Heart left ventricle (tissue), 16 donors: ENCODE measurements around the gene TPI1. TPM values are rescaled to one million over a fixed set of nuclear protein-coding genes. Genes with fewer than 3 reads are reported as not detected.

ENCODE experiments used
- ATAC-seq, 4 donors: fragments of 200-7000 bp; cut with Tn5 transposase; one replicate each; pipeline ENCODE4 v1.9.1; 2020 to 2022; ENCODE audit warnings: moderate library complexity in 4 of 4, mild to moderate bottlenecking in 3 of 4, moderate number of reproducible peaks in 1 of 4
- DNase-seq, 5 donors: peaks; one replicate each; pipeline ENCODE4 v3.0.0-alpha.2; 2020
- H3K27ac ChIP-seq, 12 donors: fragments of 200-600 bp; sonication (generic) in 4 of 12; one replicate each; pipeline versions ENCODE4 v1.5.0 to v1.8.0; 2016 to 2022; ENCODE audit warnings: mild to moderate bottlenecking in 2 of 12
- H3K27me3 ChIP-seq, 9 donors: fragments of 200-600 bp; sonication (generic) in 2 of 9; one replicate each; pipeline versions ENCODE4 v1.5.1 to v1.8.0; 2016 to 2022; ENCODE audit warnings: mild to moderate bottlenecking in 3 of 9
- H3K36me3 ChIP-seq, 9 donors: fragments of 200-600 bp; sonication (generic) in 2 of 9; one replicate each; pipeline versions ENCODE4 v1.5.0 to v1.8.0; 2018 to 2022; ENCODE audit warnings: mild to moderate bottlenecking in 2 of 9
- H3K4me1 ChIP-seq, 12 donors: fragments of 200-600 bp; sonication (generic) in 4 of 12; one replicate each; pipeline versions ENCODE4 v1.5.0 to v1.8.0; 2016 to 2022; ENCODE audit warnings: mild to moderate bottlenecking in 3 of 12
- H3K4me3 ChIP-seq, 12 donors: fragments of 200-600 bp; sonication (generic) in 4 of 12; one replicate each; pipeline versions ENCODE4 v1.5.0 to v1.8.0; 2017 to 2022; ENCODE audit warnings: mild to moderate bottlenecking in 9 of 12, moderate library complexity in 4 of 12
- H3K9me3 ChIP-seq, 12 donors: fragments of 200-600 bp; sonication (generic) in 4 of 12; one replicate each; pipeline versions ENCODE4 v1.5.0 to v1.8.0; 2016 to 2022; ENCODE audit warnings: mild to moderate bottlenecking in 1 of 12
- POLR2A ChIP-seq, 2 donors: fragments of 450-650 bp; IDR thresholded peaks; one replicate each; pipeline ENCODE4 v1.6.1; 2017; ENCODE audit warnings: antibody characterized with exemption in 2 of 2, mild to moderate bottlenecking in 2 of 2, moderate library complexity in 2 of 2
- WGBS, 4 donors: extraction: QIAGEN DNeasy Blood & Tissue Kit in 2 of 4; methylation state at CpG; one replicate each; pipeline versions ENCODE4 v1.1.5 to v1.1.7; 2013 to 2018; 5-methylcytosine and 5-hydroxymethylcytosine counted together
- intact Hi-C, 10 donors: fragments of 100-400 bp; cut with DNase I; formaldehyde crosslinking; loops; one replicate each; pipeline versions ENCODE4 v1.11.1 to v1.14.2; 2022
- polyA plus RNA-seq, 2 donors: library from polyadenylated mRNA; stranded (reverse); fragments of 200-250 nt; gene quantifications; one replicate each; pipeline ENCODE4 v1.2.3, GENCODE V29; 2013
- total RNA-seq, 9 donors: library from RNA; depleted of rRNA in 2 of 9; stranded (reverse); fragments of >200 nt in 2 of 9; fragmentation: NEBNext Ultra II Directional in 3 of 9; extraction: Animal tissue kit (Norgen Biotek cat#: 25700) in 3 of 9; gene quantifications; one replicate each; pipeline versions ENCODE4 v1.1.0 to v1.2.4, GENCODE V29; 2016 to 2023
- TF ChIP-seq, protein P1 (sequence below), 12 donors: fragments of 200-600 bp; sonication (generic) in 4 of 12; IDR thresholded peaks; one replicate each; pipeline versions ENCODE4 v1.5.0 to v1.8.0; 2018 to 2022; ENCODE audit warnings: antibody characterized with exemption in 12 of 12, mild to moderate bottlenecking in 5 of 12
- donor health status: ischemic (EF 13 %, LVEDD 7.1; RV severe dilation, severe dysfunction).
- donor health status: healthy with polysubstance abuse.
- donor health status: DM: no; HTN: yes; CAD: no.
- donor health status: DM: no; HTN: no; CAD: no.
- donor health status: ischemic (EF 25% LVEDD 6.9; RV normal size, moderate dysfunction).
- donor health status: ischemic (EF 25% LVEDD 5.7; RV mildly dilated, moderate dysfunction).
- donor health status: healthy.
- donor health status: DM: yes; HTN: yes; CAD: no.
- donor health status: ischemic (EF 35%, LVEDD 5.7; RV mildly dilated, moderate dysfunction).
- donor health status: nonischemic (EF 11% LVEDD 7.7; RV severe dilation, severe dysfunction).
- donor health status: DM: yes; HTN: yes; CAD: no.
- donor health status: PGD.
- donor health status: ischemic (EF 29% LVEDD 5.4; RV normal size, mild dysfunction).
- donor health status: nonischemic (EF 23%, LVEDD 6.1; RV moderate dilation, normal function).

The TPI1 gene
- total and polyA plus RNA-seq, 11 donors, result 600 to 1,605 (median 730) TPM

DNA sequence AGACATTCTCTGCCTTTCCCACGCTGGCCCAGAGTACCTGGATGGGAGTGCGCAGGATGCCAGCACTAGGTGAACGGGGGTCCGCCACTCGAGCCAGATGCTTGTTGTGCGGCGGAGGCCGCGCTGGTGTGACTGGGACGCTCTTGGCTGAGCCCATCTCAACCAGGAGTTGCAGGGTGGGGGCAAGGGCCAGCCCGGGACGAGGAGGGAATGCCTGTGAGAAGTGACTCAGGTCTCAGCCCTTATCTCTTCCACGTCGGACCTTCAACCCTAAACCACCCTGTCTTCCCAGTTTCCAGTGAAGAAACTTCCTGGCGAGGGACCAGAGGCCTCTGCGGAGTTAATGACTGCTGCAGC is 16.6 kb upstream of the TPI1 start:
- no peaks in the 10 kb centered on the region for H3K27me3 ChIP-seq
- intact Hi-C loops, result no loop called here
- H3K36me3 ChIP-seq, result peaks cover 0 to 47% (median 36%) of the 10 kb centered on the region in 9 donors
- H3K4me3 ChIP-seq, result peak overlapping the region in 9 of 12 donors; percentile 64 to 83 (median 73)
- H3K4me1 ChIP-seq, result peaks cover 0 to 22% (median 14%) of the 10 kb centered on the region in 12 donors
- DNase-seq, result peak in 1 of 5 donors; percentile 74
- H3K9me3 ChIP-seq, result no peaks in the 10 kb centered on the region
- no peak for ATAC-seq
- peak overlapping the region in 1 of 12 donors; percentile 17 for H3K27ac ChIP-seq
- no peak for TF ChIP-seq POLR2A (IDR thresholded peaks at IDR 0.05)
- TF ChIP-seq, protein P1, sequence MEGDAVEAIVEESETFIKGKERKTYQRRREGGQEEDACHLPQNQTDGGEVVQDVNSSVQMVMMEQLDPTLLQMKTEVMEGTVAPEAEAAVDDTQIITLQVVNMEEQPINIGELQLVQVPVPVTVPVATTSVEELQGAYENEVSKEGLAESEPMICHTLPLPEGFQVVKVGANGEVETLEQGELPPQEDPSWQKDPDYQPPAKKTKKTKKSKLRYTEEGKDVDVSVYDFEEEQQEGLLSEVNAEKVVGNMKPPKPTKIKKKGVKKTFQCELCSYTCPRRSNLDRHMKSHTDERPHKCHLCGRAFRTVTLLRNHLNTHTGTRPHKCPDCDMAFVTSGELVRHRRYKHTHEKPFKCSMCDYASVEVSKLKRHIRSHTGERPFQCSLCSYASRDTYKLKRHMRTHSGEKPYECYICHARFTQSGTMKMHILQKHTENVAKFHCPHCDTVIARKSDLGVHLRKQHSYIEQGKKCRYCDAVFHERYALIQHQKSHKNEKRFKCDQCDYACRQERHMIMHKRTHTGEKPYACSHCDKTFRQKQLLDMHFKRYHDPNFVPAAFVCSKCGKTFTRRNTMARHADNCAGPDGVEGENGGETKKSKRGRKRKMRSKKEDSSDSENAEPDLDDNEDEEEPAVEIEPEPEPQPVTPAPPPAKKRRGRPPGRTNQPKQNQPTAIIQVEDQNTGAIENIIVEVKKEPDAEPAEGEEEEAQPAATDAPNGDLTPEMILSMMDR (IDR thresholded peaks at IDR 0.05), result no peak
- 15 to 31% (median 26%) methylated on average over 9 to 16 of the region's 16 CpGs for WGBS, 4 donors

DNA sequence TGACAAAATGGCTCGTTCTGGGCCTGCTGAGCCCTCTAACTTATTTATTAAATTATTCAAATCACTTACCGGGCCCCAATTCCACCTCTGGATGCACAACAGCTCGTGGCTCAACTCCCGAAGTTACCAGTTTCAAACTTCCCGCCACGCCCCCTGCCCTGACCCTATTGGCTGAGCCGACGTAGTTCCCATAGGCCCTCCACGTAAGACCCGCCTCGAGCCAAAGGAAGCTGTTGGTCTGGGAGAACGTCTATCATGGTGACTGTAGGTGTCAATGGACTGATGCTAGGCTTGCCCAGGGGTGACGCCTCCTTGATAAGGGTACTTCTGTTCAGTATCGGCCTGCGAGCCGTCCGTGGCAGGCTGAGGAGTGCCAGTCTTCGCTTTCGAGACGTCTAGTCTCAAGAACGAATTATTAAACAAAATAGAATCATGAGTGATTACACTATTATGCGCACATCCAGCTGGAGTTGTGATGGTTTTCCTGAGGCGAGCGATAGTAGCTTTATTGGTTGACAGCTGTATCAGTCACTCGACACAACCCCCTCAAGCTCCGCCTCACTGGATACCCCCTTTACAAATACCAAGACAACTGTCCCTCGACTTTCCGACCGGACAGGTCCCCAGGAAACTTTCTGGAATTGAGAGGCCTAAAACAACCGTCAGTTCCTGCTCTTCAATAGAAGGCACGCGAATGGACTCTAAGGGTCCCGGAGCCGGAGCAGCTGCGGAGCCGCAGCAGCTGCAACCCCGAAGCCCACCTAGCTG is 16.0 kb upstream of the TPI1 start, which contains the start of gene CDCA3:
TSS of gene CDCA3 (minus strand) at position 134 of the 768 bp plus-strand sequence. CDS start 334 bp downstream, outside the sequence.
- Histone ChIP-seq H3K9me3 (no peaks in the 10 kb centered on the region), H3K4me1 (peaks cover 0 to 22% (median 14%) of the 10 kb centered on the region in 12 donors), H3K36me3 (peaks cover 0 to 47% (median 36%) of the 10 kb centered on the region in 9 donors), H3K27me3 (no peaks in the 10 kb centered on the region), H3K4me3 (peak within 1 kb of the TSS; percentile 50 to 83 (median 72)), H3K27ac (peak within 1 kb of the TSS; percentile 64 to 99 (median 94))
- intact Hi-C loops, result no loop called here
- 0 to 1% (median 0%) methylated on average over 33 to 37 of the region's 37 CpGs for WGBS, 4 donors
- DNase-seq, result peak; percentile 94 to 98 (median 96)
- ATAC-seq, result peak; percentile 75 to 81 (median 78)
- TF ChIP-seq POLR2A (IDR thresholded peaks at IDR 0.05), result peak; percentile 83 to 86
- TF ChIP-seq, protein P1 (IDR thresholded peaks at IDR 0.05), result no peak

DNA sequence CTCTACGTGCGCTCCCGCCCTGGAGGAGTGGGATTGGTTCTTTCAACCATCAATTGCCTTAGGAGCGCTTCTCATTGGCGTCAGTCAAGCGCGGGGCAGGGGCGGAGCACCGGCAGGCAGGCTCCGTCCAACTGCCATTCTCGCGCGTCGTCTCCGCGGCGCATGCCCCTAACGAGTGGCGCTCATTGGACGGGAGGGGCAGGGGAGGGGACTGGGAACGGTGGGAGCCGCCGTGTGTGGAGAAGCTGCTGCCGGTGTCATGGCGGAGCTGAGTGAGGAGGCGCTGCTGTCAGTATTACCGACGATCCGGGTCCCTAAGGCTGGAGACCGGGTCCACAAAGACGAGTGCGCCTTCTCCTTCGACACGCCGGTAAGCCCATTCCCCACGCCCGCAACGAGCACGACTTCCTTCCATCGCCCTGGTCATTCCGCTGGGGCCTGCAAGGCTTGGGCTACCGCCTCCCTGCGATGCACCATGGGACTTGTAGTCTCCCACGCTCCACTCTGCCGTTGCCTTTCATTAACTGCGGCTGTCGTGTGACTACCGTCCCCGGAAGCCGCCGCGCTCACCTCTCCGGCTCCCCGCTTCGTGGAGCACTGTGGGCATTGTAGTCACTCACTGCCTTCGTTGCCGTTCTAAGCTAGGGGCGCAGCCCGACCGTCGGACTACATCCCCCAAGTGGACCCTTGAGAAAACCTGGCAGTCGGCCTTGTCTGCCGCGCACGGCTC is 15.2 kb upstream of the TPI1 start, which contains the start of gene USP5:
TSS of gene USP5 (plus strand) at position 230 of the 730 bp plus-strand sequence. CDS start at position 260, 30 bp downstream.
- TF ChIP-seq, protein P1 (IDR thresholded peaks at IDR 0.05), result peak in 3 of 12 donors; percentile 10 to 32 (median 27)
- TF ChIP-seq POLR2A (IDR thresholded peaks at IDR 0.05), result peak in 1 of 2 donors; percentile 45
- H3K4me3 ChIP-seq, result peak within 1 kb of the TSS; percentile 50 to 83 (median 72)
- peak within 1 kb of the TSS; percentile 64 to 99 (median 94) for H3K27ac ChIP-seq
- intact Hi-C loops, result loop anchor here in 1 of 10 donors (1.0 kb wide), 1 partner anchor 14 kb away; no protein-coding TSS in a partner anchor
- H3K4me1 ChIP-seq, result peaks cover 0 to 22% (median 14%) of the 10 kb centered on the region in 12 donors
- no peaks in the 10 kb centered on the region for H3K9me3 ChIP-seq
- no peaks in the 10 kb centered on the region for H3K27me3 ChIP-seq
- H3K36me3 ChIP-seq, result peaks cover 0 to 47% (median 36%) of the 10 kb centered on the region in 9 donors
- 0 to 1% (median 0%) methylated on average over 30 to 65 of the region's 65 CpGs for WGBS, 4 donors
- DNase-seq (peak; percentile 99 to 100 (median 100)), ATAC-seq (peak; percentile 90 to 94 (median 92))
